HCT116 (cell line): Measurements from ENCODE around the gene PIWIL4. TPM values are rescaled to one million over a fixed set of nuclear protein-coding genes. Genes with fewer than 3 reads are reported as not detected.
A peak's percentile ranks its signal among the peaks of the same experiment; 100 is the strongest.

ENCODE experiments used
- ATAC-seq: fragments of 200-7000 bp; cut with Tn5 transposase; 2 replicates; pipeline ENCODE4 v1.9.1; 2020; ENCODE audit warnings: mild to moderate bottlenecking, moderate library complexity
- BruUV-seq: library from RNA; stranded (reverse); fragments of 400-500 nt; replicated peaks from 2 replicates; lab custom pipeline; 2021; lab: Mats Ljungman, UMichigan
- CTCF ChIA-PET: fragments of 300-600 bp; sonication (Branson Sonifier 250); formaldehyde crosslinking; loops from one replicate; lab custom pipeline; 2021; ENCODE audit warnings: antibody characterized with exemption; lab: Charles Lee
- POLR2A ChIA-PET: fragments of 300-600, 350-600 bp; sonication (Branson Sonifier 250); formaldehyde crosslinking; loops from one replicate; lab custom pipeline; 2021; ENCODE audit warnings: antibody characterized with exemption; lab: Charles Lee
- RAD21 ChIA-PET, 2 experiments: fragments of 300-600 bp; sonication (Branson Sonifier 250); formaldehyde crosslinking; loops; one replicate each; lab custom pipeline; 2023; ENCODE audit warnings: low total read pairs in 2 of 2; ENCODE audit not compliant: uncharacterized antibody in 2 of 2, unreplicated experiment in 2 of 2, low non-redundant PET in 1 of 2; lab: Charles Lee
- DNase-seq: peaks from one replicate; pipeline ENCODE4 v3.0.0-alpha.2; 2010; ENCODE audit warnings: low read depth, low spot score
- H2AFZ ChIP-seq: fragments of 200-600 bp; shearing (Covaris generic), sonication (generic); 2 replicates; pipeline ENCODE4 v1.6.1; 2017; ENCODE audit warnings: low read depth, mixed run types, mixed read lengths, antibody characterized with exemption, low read length; ENCODE audit not compliant: poor library complexity, severe bottlenecking
- H3K27ac ChIP-seq: 2 replicates; pipeline ENCODE4 v1.5.1; 2012; ENCODE audit warnings: low read depth, low read length
- H3K27me3 ChIP-seq: fragments of 200-600 bp; sonication (generic); 2 replicates; pipeline ENCODE4 v1.6.1; 2016; ENCODE audit warnings: mixed run types, low read length, mixed read lengths; ENCODE audit not compliant: insufficient read depth
- H3K36me3 ChIP-seq, 2 experiments: fragments of 200-500 bp in 1 of 2; fragments of 200-600 bp in 1 of 2; sonication (Bioruptor generic) in 1 of 2; sonication (generic) in 1 of 2; 2 replicates each; pipeline versions ENCODE4 v1.5.1 to v1.6.1; 2014 to 2016; ENCODE audit warnings: low read length in 2 of 2, inconsistent platforms in 1 of 2, mixed read lengths in 1 of 2, mixed run types in 1 of 2; ENCODE audit not compliant: insufficient read depth in 2 of 2, control insufficient read depth in 1 of 2
- H3K4me1 ChIP-seq, 2 experiments: fragments of 200-600 bp in 1 of 2; sonication (generic) in 1 of 2; 2 replicates each; pipeline versions ENCODE4 v1.5.1 to v1.6.1; 2012 to 2017; ENCODE audit warnings: low read length in 2 of 2, inconsistent platforms in 1 of 2, mild to moderate bottlenecking in 1 of 2, mixed read lengths in 1 of 2, mixed run types in 1 of 2, moderate library complexity in 1 of 2; ENCODE audit not compliant: insufficient read depth in 2 of 2, control insufficient read depth in 1 of 2
- H3K4me2 ChIP-seq: fragments of 200-600 bp; sonication (generic); 2 replicates; pipeline ENCODE4 v1.6.1; 2017; ENCODE audit warnings: mixed run types, low read length, mixed read lengths
- H3K4me3 ChIP-seq, 2 experiments: fragments of 200-600 bp in 1 of 2; sonication (generic) in 1 of 2; replicated peaks in 1 of 2; 2 replicates each; pipeline ENCODE4 v1.5.1; 2011 to 2016; ENCODE audit warnings: low read length in 2 of 2, control low read depth in 1 of 2, low read depth in 1 of 2, mild to moderate bottlenecking in 1 of 2, mixed read lengths in 1 of 2, mixed run types in 1 of 2
- H3K79me2 ChIP-seq: fragments of 200-600 bp; sonication (generic); 2 replicates; pipeline ENCODE4 v1.6.1; 2017; ENCODE audit warnings: mild to moderate bottlenecking, mixed run types, low read length, moderate library complexity, mixed read lengths; ENCODE audit not compliant: insufficient read depth
- H3K9ac ChIP-seq: fragments of 200-600 bp; sonication (generic); 2 replicates; pipeline ENCODE4 v1.6.1; 2016; ENCODE audit warnings: low read length, mixed read lengths
- H3K9me2 ChIP-seq: fragments of 200-600 bp; sonication (generic), shearing (Covaris generic); 2 replicates; pipeline ENCODE4 v1.6.1; 2017; ENCODE audit warnings: mixed run types, mild to moderate bottlenecking, moderate library complexity; ENCODE audit not compliant: insufficient read depth
- H3K9me3 ChIP-seq, 2 experiments: fragments of 200-500 bp in 1 of 2; fragments of 200-600 bp in 1 of 2; sonication (Bioruptor generic) in 1 of 2; sonication (generic) in 1 of 2; 2 replicates each; pipeline ENCODE4 v1.6.1; 2014 to 2017; ENCODE audit warnings: low read length in 2 of 2, mixed read lengths in 2 of 2, inconsistent platforms in 1 of 2, low read depth in 1 of 2, mild to moderate bottlenecking in 1 of 2, mixed run types in 1 of 2, moderate library complexity in 1 of 2; ENCODE audit not compliant: control insufficient read depth in 1 of 2, insufficient read depth in 1 of 2
- H4K20me1 ChIP-seq: fragments of 200-600 bp; sonication (generic), shearing (Covaris generic); 2 replicates; pipeline ENCODE4 v1.6.1; 2017; ENCODE audit warnings: mixed run types, mild to moderate bottlenecking, moderate library complexity; ENCODE audit not compliant: insufficient read depth
- ATF3 ChIP-seq: IDR thresholded peaks from 2 replicates; pipeline ENCODE4 v1.6.1; 2012
- CBX3 ChIP-seq: IDR thresholded peaks from 2 replicates; pipeline ENCODE4 v1.6.1; 2012; ENCODE audit warnings: low read depth
- CTCF ChIP-seq, 3 experiments: fragments of 200-600 bp in 1 of 3; sonication (generic) in 1 of 3; IDR thresholded peaks in 2 of 3; conservative IDR thresholded peaks in 1 of 3; 2 replicates each; pipeline ENCODE4 v1.5.1; 2012 to 2017; ENCODE audit warnings: low read depth in 2 of 3, low read length in 2 of 3, antibody characterized with exemption in 1 of 3, borderline replicate concordance in 1 of 3, control low read depth in 1 of 3, mild to moderate bottlenecking in 1 of 3, mixed read lengths in 1 of 3, mixed run types in 1 of 3, moderate library complexity in 1 of 3; ENCODE audit not compliant: insufficient read depth in 1 of 3
- ELF1 ChIP-seq: IDR thresholded peaks from 2 replicates; pipeline ENCODE4 v1.6.1; 2012; ENCODE audit warnings: low read depth, borderline replicate concordance
- EZH2 ChIP-seq: fragments of 200-600 bp; sonication (generic); IDR thresholded peaks from 2 replicates; pipeline ENCODE4 v1.6.1; 2017; ENCODE audit warnings: antibody characterized with exemption, mixed run types
- EZH2phosphoT487 ChIP-seq: fragments of 200-600 bp; IDR thresholded peaks from 2 replicates; pipeline ENCODE4 v1.6.1; 2018; ENCODE audit warnings: antibody characterized with exemption, borderline replicate concordance
- FOSL1 ChIP-seq: IDR thresholded peaks from 2 replicates; pipeline ENCODE4 v1.6.1; 2012; ENCODE audit warnings: low read depth
- JUND ChIP-seq: IDR thresholded peaks from 2 replicates; pipeline ENCODE4 v1.6.1; 2012
- MAX ChIP-seq: IDR thresholded peaks from 2 replicates; pipeline ENCODE4 v1.6.1; 2012
- POLR2AphosphoS5 ChIP-seq: IDR thresholded peaks from 2 replicates; pipeline ENCODE4 v1.6.1; 2011; ENCODE audit warnings: mild to moderate bottlenecking, low read depth, low read length, moderate library complexity
- RAD21 ChIP-seq: IDR thresholded peaks from 2 replicates; pipeline ENCODE4 v1.6.1; 2012; ENCODE audit warnings: low read depth, mild to moderate bottlenecking
- REST ChIP-seq: IDR thresholded peaks from 2 replicates; pipeline ENCODE4 v1.6.1; 2012; ENCODE audit warnings: low read depth
- SIN3A ChIP-seq: IDR thresholded peaks from 2 replicates; pipeline ENCODE4 v1.6.1; 2012; ENCODE audit warnings: low read depth
- SP1 ChIP-seq: IDR thresholded peaks from 2 replicates; pipeline ENCODE4 v1.6.1; 2012; ENCODE audit warnings: low read depth
- SRF ChIP-seq: IDR thresholded peaks from 2 replicates; pipeline ENCODE4 v1.6.1; 2012; ENCODE audit warnings: low read depth
- TCF7L2 ChIP-seq: IDR thresholded peaks from 2 replicates; pipeline ENCODE4 v1.7.0; 2011; ENCODE audit warnings: borderline replicate concordance, inconsistent platforms; ENCODE audit not compliant: insufficient read depth, insufficient read length; ENCODE audit errors: extremely low read depth
- YY1 ChIP-seq: IDR thresholded peaks from 2 replicates; pipeline ENCODE4 v1.6.1; 2011; ENCODE audit warnings: low read length, low read depth, moderate library complexity, mild to moderate bottlenecking; ENCODE audit not compliant: insufficient replicate concordance; ENCODE audit errors: extremely low read depth
- ZBTB33 ChIP-seq: IDR thresholded peaks from 2 replicates; pipeline ENCODE4 v1.6.1; 2011; ENCODE audit warnings: mild to moderate bottlenecking, low read length, moderate library complexity; ENCODE audit not compliant: insufficient replicate concordance; ENCODE audit errors: extremely low read depth
- intact Hi-C: fragments of 100-400 bp; cut with micrococcal nuclease; formaldehyde crosslinking; loops from 2 replicates; pipeline ENCODE4 v1.10.0; 2022
- total RNA-seq: library from RNA; stranded (reverse); gene quantifications from one replicate; pipeline ENCODE4 v1.2.1, GENCODE V29; 2021; ENCODE audit not compliant: unreplicated experiment

The PIWIL4 gene
- total RNA-seq, 1 experiment from 2014 or later: 0.34 TPM

GRCh38 chr11:94623120-94623735 lies 56.1 kb downstream of the PIWIL4 start:
- no peak overlapping the region for H3K27ac ChIP-seq
- intact Hi-C loops: loop anchor here (1.0 to 5.0 kb wide), 8 partner anchors 139 to 1804 kb away; no protein-coding TSS in a partner anchor
- no peaks in the 10 kb centered on the region for H3K36me3 ChIP-seq
- DNase-seq (peak; percentile 88), ATAC-seq (peak; percentile 99)
- ChIA-PET POLR2A (interaction anchor here (0.7 to 1.5 kb wide), 5 partner anchors 164 to 444 kb away, joined by 3 to 5 read pairs (median 4); no protein-coding TSS in a partner anchor), RAD21 (interaction anchor here (0.6 to 1.7 kb wide), 13 partner anchors 11 to 274 kb away, joined by 3 to 12 read pairs (median 3); partner anchors contain the start of gene AMOTL1 (in 2 of the 2)), CTCF (interaction anchor here (0.5 to 3.3 kb wide), 33 partner anchors 8 to 867 kb away, joined by 3 to 35 read pairs (median 4); partner anchors contain the start of gene AMOTL1)
- peak overlapping the region; percentile 83 for H2AFZ ChIP-seq
- no TSS peak for BruUV-seq
- H4K20me1 ChIP-seq: no peaks in the 10 kb centered on the region
- H3K27me3 ChIP-seq: no peaks in the 10 kb centered on the region
- H3K79me2 ChIP-seq: no peaks in the 10 kb centered on the region
- no peaks in the 10 kb centered on the region for H3K4me1 ChIP-seq
- H3K9me2 ChIP-seq: no peaks in the 10 kb centered on the region
- no peak overlapping the region for H3K9ac ChIP-seq
- peaks cover 0 to 7% of the 10 kb centered on the region in 2 experiments; a peak in 1 of 4 replicates for H3K9me3 ChIP-seq
- H3K4me3 ChIP-seq: no peak overlapping the region
- no peak overlapping the region for H3K4me2 ChIP-seq
- TF ChIP-seq YY1: peak; percentile 67
- no peak for TF ChIP-seq SRF
- TF ChIP-seq JUND: no peak
- TF ChIP-seq FOSL1: no peak
- TF ChIP-seq EZH2: no peak
- TF ChIP-seq RAD21: peak; percentile 99
- no peak for TF ChIP-seq ZBTB33
- no peak for TF ChIP-seq ELF1
- TF ChIP-seq SP1: no peak
- TF ChIP-seq POLR2AphosphoS5: no peak
- 0 out of 2 replicates have a peak, but pooled peaks have one; percentile 51 for TF ChIP-seq CBX3
- TF ChIP-seq REST: no peak
- no peak for TF ChIP-seq EZH2phosphoT487
- TF ChIP-seq ATF3: no peak
- TF ChIP-seq SIN3A: no peak
- TF ChIP-seq MAX: no peak
- TF ChIP-seq CTCF (IDR thresholded peaks at IDR 0.05 in 2 of 3, conservative IDR thresholded peaks at IDR 0.05 in 1 of 3; ENCODE audit: borderline replicate concordance in 1 of 3, insufficient read depth in 1 of 3, low read depth in 2 of 3, low read length in 2 of 3): peak; percentile 71 to 99 (median 90)
- no peak for TF ChIP-seq TCF7L2
